Fibroblast of mammary gland (primary cell): ENCODE results near the gene SUSD1.

Source experiments
- DNase-seq: peaks from one replicate; pipeline ENCODE4 v3.0.0-alpha.2; 2010; ENCODE audit warnings: low read depth
- H3K4me3 ChIP-seq: 2 replicates; pipeline ENCODE4 v1.5.1; 2011; ENCODE audit warnings: low read depth, mild to moderate bottlenecking, low read length, moderate library complexity; ENCODE audit not compliant: control insufficient read depth
- CTCF ChIP-seq: conservative IDR thresholded peaks from 2 replicates; pipeline ENCODE4 v1.5.1; 2011; ENCODE audit warnings: low read depth, low read length, inconsistent platforms; ENCODE audit not compliant: control insufficient read depth, insufficient read depth

SUSD1 gene

GRCh38 chr9:112115970-112116753 lies 58.9 kb downstream of the SUSD1 start:
- no peak for TF ChIP-seq CTCF
- DNase-seq: no peak
- no peak overlapping the region for H3K4me3 ChIP-seq

GRCh38 chr9:112115109-112115508 lies 60.0 kb downstream of the SUSD1 start:
- H3K4me3 ChIP-seq: no peak overlapping the region
- no peak for TF ChIP-seq CTCF
- no peak for DNase-seq

GRCh38 chr9:112112941-112113681 lies 62.0 kb downstream of the SUSD1 start:
- DNase-seq: no peak
- no peak overlapping the region for H3K4me3 ChIP-seq
- TF ChIP-seq CTCF: peak; percentile 21

GRCh38 chr9:112112519-112112918 lies 62.6 kb downstream of the SUSD1 start:
- DNase-seq: peak; percentile 93
- TF ChIP-seq CTCF: no peak
- no peak overlapping the region for H3K4me3 ChIP-seq

GRCh38 chr9:112111461-112111860 lies 63.6 kb downstream of the SUSD1 start:
- H3K4me3 ChIP-seq: no peak overlapping the region
- no peak for TF ChIP-seq CTCF
- DNase-seq: no peak

- DNase-seq: no peak
- H3K4me3 ChIP-seq: no peak overlapping the region
- TF ChIP-seq CTCF: no peak
Measured at GRCh38 chr9:112110777-112111113, 64.4 kb downstream of the SUSD1 start.
